Left hindlimb (tissue), 1 donor: ENCODE results near the gene UROC1.
A peak's percentile ranks its signal among the peaks of the same experiment; 100 is the strongest.

Source experiments
- DNase-seq: peaks from one replicate; pipeline ENCODE4 v3.0.0-alpha.2; 2018

Gene UROC1

GRCh38 chr3:126516152-126516935, 1.2 kb downstream of the UROC1 start:
- peak; percentile 14 for DNase-seq

GRCh38 chr3:126515066-126515706, 2.4 kb downstream of the UROC1 start:
- peak; percentile 21 for DNase-seq

GRCh38 chr3:126514161-126514560, 3.4 kb downstream of the UROC1 start:
- DNase-seq: peak; percentile 16

GRCh38 chr3:126512916-126513650, 4.5 kb downstream of the UROC1 start:
- DNase-seq: peak; percentile 29

- DNase-seq: peak; percentile 46
Observed at GRCh38 chr3:126512026-126512425, 5.5 kb downstream of the UROC1 start.

GRCh38 chr3:126511291-126511690, 6.3 kb downstream of the UROC1 start:
- DNase-seq: no peak

- peak; percentile 24 for DNase-seq
Observed at GRCh38 chr3:126510308-126510910, 7.2 kb downstream of the UROC1 start.

GRCh38 chr3:126509597-126510307, 7.8 kb downstream of the UROC1 start:
- DNase-seq: peak; percentile 24

GRCh38 chr3:126508564-126508964, 9.0 kb downstream of the UROC1 start:
- DNase-seq: peak; percentile 24

- DNase-seq: no peak
Observed at GRCh38 chr3:126507886-126508285, 9.7 kb downstream of the UROC1 start.

- DNase-seq: no peak
Observed at GRCh38 chr3:126503701-126504100, 13.9 kb downstream of the UROC1 start.

GRCh38 chr3:126502656-126503055, 14.9 kb downstream of the UROC1 start:
- DNase-seq: no peak

- DNase-seq: no peak
Observed at GRCh38 chr3:126501736-126502135, 15.8 kb downstream of the UROC1 start.

GRCh38 chr3:126501054-126501453, 16.5 kb downstream of the UROC1 start:
- DNase-seq: no peak

GRCh38 chr3:126500016-126500415, 17.6 kb downstream of the UROC1 start:
- no peak for DNase-seq

- no peak for DNase-seq
Observed at GRCh38 chr3:126499401-126499800, 18.2 kb downstream of the UROC1 start.

GRCh38 chr3:126498929-126499328, 18.6 kb downstream of the UROC1 start:
- DNase-seq: no peak

GRCh38 chr3:126498461-126498860, 19.1 kb downstream of the UROC1 start:
- no peak for DNase-seq

- no peak for DNase-seq
Observed at GRCh38 chr3:126497956-126498355, 19.6 kb downstream of the UROC1 start.

- DNase-seq: no peak
Observed at GRCh38 chr3:126496894-126497850, 20.4 kb downstream of the UROC1 start.

- no peak for DNase-seq
Observed at GRCh38 chr3:126495786-126496185, 21.8 kb downstream of the UROC1 start.

GRCh38 chr3:126494970-126495230, 22.7 kb downstream of the UROC1 start:
- DNase-seq: no peak
